PC-3 (cell line): ENCODE measurements around the gene SLC41A3. TPM values are rescaled to one million over a fixed set of nuclear protein-coding genes. Genes with fewer than 3 reads are reported as not detected.
"Not testable (repeated sequence)": the region's sequence is repeated elsewhere in the genome, so short reads cannot be mapped to it uniquely, and the experiment has no call there.

Source experiments
- ATAC-seq: fragments of 200-7000 bp; cut with Tn5 transposase; 2 replicates; pipeline ENCODE4 v1.9.1; 2020; ENCODE audit warnings: mild to moderate bottlenecking, moderate library complexity
- BruUV-seq: library from RNA; stranded (reverse); fragments of 400-500 nt; replicated peaks from 2 replicates; lab custom pipeline; 2021; lab: Mats Ljungman, UMichigan
- CTCF ChIA-PET: fragments of 300-600 bp; sonication (Branson Sonifier 250); formaldehyde crosslinking; loops from one replicate; lab custom pipeline; 2022; ENCODE audit warnings: antibody characterized with exemption; lab: Charles Lee
- POLR2A ChIA-PET: fragments of 300-600 bp; sonication (Branson Sonifier 250); formaldehyde crosslinking; loops from one replicate; lab custom pipeline; 2022; ENCODE audit warnings: antibody characterized with exemption; ENCODE audit not compliant: unreplicated experiment; lab: Charles Lee
- DNase-seq: peaks from one replicate; pipeline ENCODE4 v3.0.0-alpha.2; 2015
- H2AFZ ChIP-seq: fragments of 300-600 bp; sonication (generic); 2 replicates; pipeline ENCODE4 v1.6.0; 2016; ENCODE audit warnings: antibody characterized with exemption, low read length
- H3F3A ChIP-seq: fragments of 300-600 bp; sonication (generic); one replicate; pipeline ENCODE4 v1.6.0; 2017; ENCODE audit warnings: antibody characterized with exemption, low read length, control low read depth, mild to moderate bottlenecking; ENCODE audit not compliant: unreplicated experiment
- H3K27ac ChIP-seq: fragments of 300-600 bp; sonication (generic); 2 replicates; pipeline ENCODE4 v1.5.1; 2016; ENCODE audit warnings: mild to moderate bottlenecking, low read length
- H3K27me3 ChIP-seq: fragments of 300-600 bp; sonication (generic); 2 replicates; pipeline ENCODE4 v1.6.1; 2016; ENCODE audit warnings: low read length, mixed read lengths
- H3K36me3 ChIP-seq: fragments of 300-600 bp; sonication (generic); 2 replicates; pipeline ENCODE4 v1.6.1; 2016; ENCODE audit warnings: low read depth, mixed run types, low read length, mixed read lengths
- H3K4me1 ChIP-seq: fragments of 300-600 bp; sonication (generic); 2 replicates; pipeline ENCODE4 v1.5.1; 2016; ENCODE audit warnings: low read length; ENCODE audit not compliant: insufficient read depth
- H3K4me2 ChIP-seq: fragments of 300-600 bp; sonication (generic); 2 replicates; pipeline ENCODE4 v1.6.0; 2016; ENCODE audit warnings: low read length
- H3K4me3 ChIP-seq: fragments of 300-600 bp; sonication (generic); 2 replicates; pipeline ENCODE4 v1.5.1; 2016; ENCODE audit warnings: mild to moderate bottlenecking, low read length, mixed read lengths
- H3K79me2 ChIP-seq: fragments of 300-600 bp; sonication (generic); 2 replicates; pipeline ENCODE4 v1.6.1; 2017; ENCODE audit warnings: low read length, mixed read lengths
- H3K9ac ChIP-seq: fragments of 300-600 bp; sonication (generic); 2 replicates; pipeline ENCODE4 v1.6.0; 2016; ENCODE audit warnings: mild to moderate bottlenecking, low read length
- H3K9me2 ChIP-seq: fragments of 300-600 bp; sonication (generic); replicated peaks from 2 replicates; pipeline ENCODE4 v1.6.1; 2016; ENCODE audit warnings: mixed run types, low read length, mixed read lengths
- H3K9me3 ChIP-seq: fragments of 300-600 bp; sonication (generic); 2 replicates; pipeline ENCODE4 v1.6.1; 2016; ENCODE audit warnings: low read length, mixed read lengths
- H4K20me1 ChIP-seq: fragments of 300-600 bp; sonication (generic); 2 replicates; pipeline ENCODE4 v1.6.1; 2016; ENCODE audit warnings: low read length, mixed read lengths
- EZH2 ChIP-seq: fragments of 300-600 bp; sonication (generic); IDR thresholded peaks from one replicate; pipeline ENCODE4 v1.6.1; 2017; ENCODE audit warnings: antibody characterized with exemption, mild to moderate bottlenecking, low read length; ENCODE audit not compliant: unreplicated experiment
- EZH2phosphoT487 ChIP-seq: fragments of 300-600 bp; sonication (generic); IDR thresholded peaks from 2 replicates; pipeline ENCODE4 v1.6.1; 2018; ENCODE audit warnings: mild to moderate bottlenecking, antibody characterized with exemption, low read length, borderline replicate concordance
- intact Hi-C: fragments of 100-400 bp; cut with micrococcal nuclease; formaldehyde crosslinking; loops from 2 replicates; pipeline ENCODE4 v1.9.0; 2023
- total RNA-seq: library from RNA; depleted of rRNA; stranded (reverse); fragments of >200 nt; gene quantifications from 2 replicates; pipeline ENCODE4 v1.2.3, GENCODE V29; 2014
- TF ChIP-seq, protein P1 (sequence below): fragments of 300-600 bp; sonication (generic); conservative IDR thresholded peaks from 2 replicates; pipeline ENCODE4 v1.5.1; 2017; ENCODE audit warnings: antibody characterized with exemption, low read depth, mild to moderate bottlenecking, low read length

Gene SLC41A3
- total RNA-seq, 1 experiment from 2014 or later, result 29.8 TPM

GRCh38 chr3:126098391-126098858 is 14.5 kb upstream of the SLC41A3 start:
- H3K4me3 ChIP-seq, result no peak overlapping the region
- intact Hi-C loops, result no loop called here
- ATAC-seq, result no peak

GRCh38 chr3:126097801-126098200 is 13.9 kb upstream of the SLC41A3 start:
- ATAC-seq, result no peak

More at GRCh38 chr3:126098391-126098858, 14.5 kb upstream of the SLC41A3 start:
- TF ChIP-seq EZH2phosphoT487, result no peak
- TF ChIP-seq, protein P1, sequence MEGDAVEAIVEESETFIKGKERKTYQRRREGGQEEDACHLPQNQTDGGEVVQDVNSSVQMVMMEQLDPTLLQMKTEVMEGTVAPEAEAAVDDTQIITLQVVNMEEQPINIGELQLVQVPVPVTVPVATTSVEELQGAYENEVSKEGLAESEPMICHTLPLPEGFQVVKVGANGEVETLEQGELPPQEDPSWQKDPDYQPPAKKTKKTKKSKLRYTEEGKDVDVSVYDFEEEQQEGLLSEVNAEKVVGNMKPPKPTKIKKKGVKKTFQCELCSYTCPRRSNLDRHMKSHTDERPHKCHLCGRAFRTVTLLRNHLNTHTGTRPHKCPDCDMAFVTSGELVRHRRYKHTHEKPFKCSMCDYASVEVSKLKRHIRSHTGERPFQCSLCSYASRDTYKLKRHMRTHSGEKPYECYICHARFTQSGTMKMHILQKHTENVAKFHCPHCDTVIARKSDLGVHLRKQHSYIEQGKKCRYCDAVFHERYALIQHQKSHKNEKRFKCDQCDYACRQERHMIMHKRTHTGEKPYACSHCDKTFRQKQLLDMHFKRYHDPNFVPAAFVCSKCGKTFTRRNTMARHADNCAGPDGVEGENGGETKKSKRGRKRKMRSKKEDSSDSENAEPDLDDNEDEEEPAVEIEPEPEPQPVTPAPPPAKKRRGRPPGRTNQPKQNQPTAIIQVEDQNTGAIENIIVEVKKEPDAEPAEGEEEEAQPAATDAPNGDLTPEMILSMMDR, result no peak
- TF ChIP-seq EZH2, result no peak
- no peak overlapping the region for H3K4me2 ChIP-seq
- ChIA-PET CTCF (no interaction called here), POLR2A (no interaction called here)
- H3K36me3 ChIP-seq, result no peaks in the 10 kb centered on the region
- H3K27ac ChIP-seq, result no peak overlapping the region
- H3F3A ChIP-seq, result no peaks in the 10 kb centered on the region
- no peaks in the 10 kb centered on the region for H3K27me3 ChIP-seq
- no peaks in the 10 kb centered on the region for H4K20me1 ChIP-seq
- H3K9me2 ChIP-seq, result no peaks in the 10 kb centered on the region
- no peaks in the 10 kb centered on the region for H3K79me2 ChIP-seq
- H3K4me1 ChIP-seq, result no peaks in the 10 kb centered on the region
- no TSS peak for BruUV-seq
- DNase-seq, result no peak
- H3K9me3 ChIP-seq, result no peaks in the 10 kb centered on the region
- no peak overlapping the region for H2AFZ ChIP-seq
- no peak overlapping the region for H3K9ac ChIP-seq

GRCh38 chr3:126096274-126096673 is 12.3 kb upstream of the SLC41A3 start:
- H3F3A ChIP-seq, H3K79me2 ChIP-seq, H2AFZ ChIP-seq, H4K20me1 ChIP-seq, POLR2A ChIA-PET, intact Hi-C loops, ATAC-seq, DNase-seq, H3K27ac ChIP-seq, H3K9me2 ChIP-seq, H3K9me3 ChIP-seq, H3K4me2 ChIP-seq, H3K27me3 ChIP-seq, H3K4me3 ChIP-seq, BruUV-seq, H3K9ac ChIP-seq, H3K36me3 ChIP-seq, H3K4me1 ChIP-seq, CTCF ChIA-PET: not testable (repeated sequence)

More at GRCh38 chr3:126097801-126098200, 13.9 kb upstream of the SLC41A3 start:
- Histone ChIP-seq H3F3A (no peaks in the 10 kb centered on the region), H3K9ac (no peak overlapping the region), H3K9me2 (no peaks in the 10 kb centered on the region), H3K36me3 (no peaks in the 10 kb centered on the region), H2AFZ (no peak overlapping the region), H3K4me1 (no peaks in the 10 kb centered on the region), H3K27ac (no peak overlapping the region), H3K4me2 (no peak overlapping the region), H3K79me2 (no peaks in the 10 kb centered on the region), H4K20me1 (no peaks in the 10 kb centered on the region), H3K4me3 (no peak overlapping the region), H3K27me3 (no peaks in the 10 kb centered on the region), H3K9me3 (no peaks in the 10 kb centered on the region)
- DNase-seq, result no peak
- no peak for TF ChIP-seq EZH2phosphoT487
- TF ChIP-seq EZH2, result no peak
- TF ChIP-seq, protein P1, result no peak
- POLR2A ChIA-PET, result no interaction called here
- BruUV-seq, result no TSS peak
- intact Hi-C loops, result no loop called here
- CTCF ChIA-PET, result no interaction called here

GRCh38 chr3:126092128-126092527 is 8.2 kb upstream of the SLC41A3 start:
- H3K79me2 ChIP-seq, CTCF ChIA-PET, H3K9me2 ChIP-seq, H3K4me2 ChIP-seq, H3F3A ChIP-seq, BruUV-seq, H4K20me1 ChIP-seq, H3K27ac ChIP-seq, H2AFZ ChIP-seq, DNase-seq, H3K4me1 ChIP-seq, ATAC-seq, H3K27me3 ChIP-seq, intact Hi-C loops, H3K9me3 ChIP-seq, H3K36me3 ChIP-seq, POLR2A ChIA-PET, H3K4me3 ChIP-seq, H3K9ac ChIP-seq: not testable (repeated sequence)
